OCI-M2 (cell line): Measurements from ENCODE around the gene CLEC2D.
"Not testable (repeated sequence)": the region's sequence is repeated elsewhere in the genome, so short reads cannot be mapped to it uniquely, and the experiment has no call there.

Experiments used
- DNase-seq: peaks from one replicate; lab custom pipeline; 2025; ENCODE audit not compliant: unreplicated experiment; lab: John Stamatoyannopoulos, UW

The CLEC2D gene

DNA sequence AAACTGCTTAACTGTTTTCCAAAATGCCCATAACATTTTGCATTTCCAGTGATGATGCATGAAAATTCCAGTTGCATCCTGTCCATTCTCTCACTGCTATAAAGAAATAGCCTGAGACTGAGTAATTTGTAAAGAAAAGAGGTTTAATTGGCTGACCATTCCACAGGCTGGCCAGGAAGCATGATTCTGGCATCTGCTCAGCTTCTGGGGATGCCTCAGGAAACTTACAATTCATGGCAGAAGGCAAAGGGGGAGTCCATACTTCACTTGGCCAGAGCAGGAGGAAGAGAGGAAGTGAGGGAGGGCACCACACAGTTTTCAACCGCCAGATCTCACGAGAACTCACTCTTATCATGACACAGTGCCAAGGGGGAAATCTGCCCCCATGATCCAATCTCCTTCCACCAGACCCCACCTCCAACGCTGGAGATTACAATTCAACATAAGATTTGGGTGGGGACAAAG is 18.2 kb upstream of the CLEC2D start:
- DNase-seq = no peak

DNA sequence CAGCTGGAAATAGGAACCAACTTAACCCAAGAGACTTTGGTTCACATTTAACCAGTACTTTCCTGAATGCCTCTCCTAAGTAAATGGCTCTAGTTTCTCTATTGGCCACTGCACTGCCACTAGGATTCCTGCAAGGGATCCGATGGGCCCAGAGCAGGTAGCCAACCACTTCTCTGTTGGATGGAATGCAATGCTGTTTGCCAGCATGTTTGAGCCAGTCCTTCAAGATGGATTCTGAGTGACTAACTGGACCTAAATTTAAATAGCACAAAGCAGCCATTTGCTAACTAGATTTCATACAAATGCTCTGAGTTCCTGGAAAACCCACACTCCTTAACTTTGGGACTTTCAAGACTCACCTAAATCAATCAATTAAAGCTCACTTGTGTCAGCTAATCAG is 9.5 kb upstream of the CLEC2D start:
- no peak for DNase-seq

DNA sequence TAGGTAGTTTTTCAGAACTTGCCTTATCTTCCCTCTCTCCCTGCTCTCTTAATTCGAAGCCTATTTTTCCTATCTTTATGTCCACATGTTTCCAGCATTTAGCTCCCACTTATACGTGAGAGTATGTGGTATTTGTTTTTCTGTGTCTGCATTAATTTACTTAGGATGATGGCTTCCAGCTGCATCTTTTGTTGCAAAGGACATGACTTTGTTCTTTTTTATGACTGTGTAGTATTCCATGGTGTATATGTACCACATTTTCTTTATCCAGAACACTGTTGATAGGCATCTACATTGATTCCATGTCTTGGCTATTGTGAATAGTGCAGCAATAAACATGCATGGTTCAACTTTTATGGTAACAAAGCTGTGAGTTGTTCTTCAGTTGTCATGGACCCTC is 7.8 kb upstream of the CLEC2D start:
- no peak for DNase-seq

DNA sequence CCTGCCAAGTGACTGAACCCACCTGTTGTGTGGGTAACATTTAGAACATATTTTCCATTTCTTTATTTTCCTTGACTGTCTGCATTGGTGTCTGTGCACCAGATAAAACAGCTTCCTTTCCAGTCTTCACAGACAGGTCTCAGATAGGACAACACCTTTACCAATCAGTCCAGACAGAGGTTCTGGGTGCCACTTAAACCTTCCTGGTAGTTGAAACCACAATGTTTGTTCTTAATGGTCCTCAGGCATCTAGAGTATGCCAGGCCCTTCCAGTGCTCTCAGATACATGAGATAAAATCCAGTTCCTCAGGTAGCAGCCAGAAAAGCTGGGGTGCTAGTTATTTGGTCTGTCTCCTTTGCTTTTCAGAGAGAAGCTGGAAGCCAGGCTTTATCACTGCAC is 7.0 kb upstream of the CLEC2D start:
- DNase-seq = no peak

DNA sequence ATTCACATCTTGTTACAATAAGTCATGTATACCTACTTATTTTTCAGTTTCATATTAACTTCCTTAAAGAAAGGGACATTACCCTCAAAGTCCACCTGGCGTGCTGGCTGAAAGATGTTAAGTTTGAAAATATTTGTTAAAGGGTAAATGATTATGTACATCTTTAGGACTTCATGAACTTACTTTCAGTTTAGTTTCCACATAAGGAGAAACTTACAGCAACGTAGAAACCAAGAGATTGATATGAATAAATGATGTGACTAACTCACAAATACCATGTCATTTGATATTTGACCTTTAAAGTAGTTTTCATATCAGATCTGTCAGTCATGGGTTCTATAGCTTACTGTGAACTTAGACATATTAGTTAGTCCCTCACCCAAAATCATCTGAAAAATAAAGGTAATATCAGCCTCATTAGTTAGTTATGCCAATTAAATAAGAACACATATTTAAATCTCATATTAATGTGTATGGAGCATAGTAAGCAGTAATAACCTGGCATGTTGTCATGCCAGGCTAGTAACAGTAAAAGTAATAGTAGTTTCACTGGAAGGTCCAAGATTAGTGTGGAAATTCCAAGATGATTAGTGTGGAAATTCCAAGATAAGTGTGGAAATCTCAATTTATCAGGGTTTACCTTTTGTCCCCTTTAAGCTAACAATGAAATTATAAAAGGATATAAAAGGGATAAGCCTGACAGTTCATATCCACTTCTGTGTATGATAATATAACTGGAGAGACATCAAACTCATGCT is 1.9 kb upstream of the CLEC2D start:
- DNase-seq = no peak

DNA sequence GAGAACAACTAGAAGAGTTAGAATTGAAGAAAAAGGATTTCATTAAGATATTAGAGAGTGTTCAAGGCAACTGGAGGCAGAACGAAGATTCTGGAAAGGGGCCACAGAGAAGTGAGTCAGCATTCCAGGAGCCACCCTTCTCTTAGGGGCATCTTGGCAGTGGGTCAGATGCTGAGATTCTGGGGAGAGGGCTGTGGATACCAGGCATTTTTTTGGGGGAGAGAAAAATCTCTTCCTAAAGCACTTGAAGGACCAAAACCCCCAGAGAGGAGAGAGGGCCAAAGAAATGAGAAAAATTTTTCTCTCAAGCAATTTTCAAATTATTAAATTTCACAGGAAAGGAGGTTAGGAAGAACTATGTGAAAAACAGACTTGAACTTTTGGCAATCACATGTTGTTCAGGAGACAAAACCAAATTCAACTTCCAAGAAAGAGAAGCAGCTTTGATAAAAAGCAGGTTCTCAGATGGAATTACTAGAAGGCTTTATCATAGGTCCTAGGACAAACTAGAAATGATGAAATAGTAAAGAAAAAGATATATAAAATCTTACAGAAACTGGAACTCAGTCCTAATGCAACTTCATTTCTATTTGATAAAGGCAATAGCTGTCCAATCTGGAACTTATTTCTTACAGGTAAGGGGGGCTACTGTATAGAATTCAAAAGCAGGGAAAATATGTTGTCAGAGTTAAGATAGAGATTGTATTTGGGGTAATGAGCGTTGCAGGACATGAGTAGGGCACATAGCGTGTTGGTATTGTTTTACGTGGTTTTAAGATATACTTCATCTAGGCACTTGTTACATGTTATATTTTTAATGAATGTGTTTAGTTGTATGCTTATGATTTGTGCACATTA is 1.1 kb upstream of the CLEC2D start:
- no peak for DNase-seq

DNA sequence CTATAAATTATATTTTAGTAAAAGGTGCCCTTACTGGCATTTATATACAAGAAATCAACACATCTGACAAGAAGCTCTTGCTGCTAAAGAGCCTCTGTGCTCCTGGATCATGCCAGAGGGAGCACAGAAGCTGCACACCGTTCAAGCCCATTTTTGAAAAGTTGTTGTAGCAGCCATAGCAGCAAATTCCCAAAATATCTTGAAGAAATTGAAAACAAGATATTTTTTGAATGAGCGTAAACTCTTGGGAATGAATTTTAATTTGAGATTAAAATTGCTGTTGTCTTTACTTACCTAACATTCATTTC is 540 bp upstream of the CLEC2D start:
- DNase-seq = no peak

DNA sequence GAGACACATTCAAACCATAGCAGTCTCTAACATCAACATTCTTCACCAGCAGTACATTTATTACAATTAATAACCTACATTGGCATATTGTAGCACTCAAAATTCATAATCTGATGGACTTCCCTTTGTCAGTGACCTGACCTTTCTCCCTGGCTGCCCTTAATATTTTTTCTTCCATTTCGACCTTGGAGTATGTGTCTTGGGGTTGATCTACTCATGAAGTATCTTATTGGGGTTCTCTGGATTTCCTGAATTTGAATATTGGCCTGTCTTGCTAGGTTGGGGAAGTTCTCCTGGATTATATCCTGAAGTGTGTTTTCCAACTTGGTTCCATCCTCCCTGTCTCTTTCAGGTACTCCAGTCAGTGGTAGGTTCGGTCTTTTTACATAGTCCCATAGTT is 2.8 kb downstream of the CLEC2D start:
- not testable (repeated sequence) for DNase-seq

DNA sequence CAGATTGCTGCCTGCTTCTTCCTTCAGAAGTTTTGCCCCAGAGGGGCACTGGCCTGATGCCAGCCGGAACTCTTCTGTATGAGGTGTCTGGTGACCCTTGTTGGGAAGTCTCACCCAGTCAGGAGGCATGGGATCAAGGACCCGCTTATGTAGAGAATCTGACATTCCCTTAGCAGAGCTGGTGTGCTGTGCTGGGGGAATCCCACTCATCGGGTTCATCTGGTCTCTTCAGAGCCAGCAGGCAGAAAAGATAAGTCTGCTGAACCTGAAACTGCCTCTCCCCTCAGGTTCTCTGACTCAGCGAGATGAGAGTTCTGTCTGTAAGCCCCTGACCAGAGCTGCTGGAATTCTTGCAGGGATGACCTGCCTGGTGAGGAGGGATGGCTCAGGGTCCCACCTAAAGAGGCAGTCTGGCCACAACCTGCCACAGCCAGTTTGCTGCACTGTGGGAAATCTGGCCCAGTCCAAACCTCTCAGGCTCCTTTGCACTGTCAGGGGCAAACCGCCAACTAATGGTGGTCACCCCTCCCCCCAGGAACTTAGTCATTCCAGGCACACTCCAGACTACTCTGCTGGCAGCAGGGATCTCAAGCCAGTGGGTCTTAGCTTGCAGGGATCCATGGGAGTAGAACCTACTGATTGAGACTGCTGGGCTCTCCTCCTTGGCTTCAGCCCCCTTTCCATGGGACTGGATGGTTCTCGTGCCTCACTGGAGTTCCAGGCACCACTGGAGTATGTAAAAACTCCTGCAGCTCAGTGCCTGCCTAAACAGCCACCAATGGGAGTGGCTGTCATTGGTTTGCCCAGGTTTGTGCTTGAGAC is 4.1 kb downstream of the CLEC2D start:
- peak; percentile 27 for DNase-seq

DNA sequence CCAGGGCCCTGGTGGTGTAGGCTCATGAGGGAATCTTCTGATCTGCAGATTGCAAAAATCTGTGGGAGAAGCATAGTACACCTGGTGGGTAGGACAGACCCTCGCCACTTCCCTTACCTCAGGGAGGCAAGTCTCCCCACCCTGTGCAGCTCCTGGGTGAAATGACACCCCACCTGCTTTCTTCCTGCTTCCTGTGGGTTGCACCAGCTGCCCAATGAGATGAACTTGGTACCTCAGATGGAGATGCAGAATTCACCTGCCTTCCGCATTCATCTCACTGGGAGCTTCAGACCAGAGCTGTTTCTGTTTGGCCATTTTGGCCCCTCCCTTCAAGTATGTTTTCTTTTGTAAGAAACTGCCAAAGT is 4.7 kb downstream of the CLEC2D start:
- no peak for DNase-seq

DNA sequence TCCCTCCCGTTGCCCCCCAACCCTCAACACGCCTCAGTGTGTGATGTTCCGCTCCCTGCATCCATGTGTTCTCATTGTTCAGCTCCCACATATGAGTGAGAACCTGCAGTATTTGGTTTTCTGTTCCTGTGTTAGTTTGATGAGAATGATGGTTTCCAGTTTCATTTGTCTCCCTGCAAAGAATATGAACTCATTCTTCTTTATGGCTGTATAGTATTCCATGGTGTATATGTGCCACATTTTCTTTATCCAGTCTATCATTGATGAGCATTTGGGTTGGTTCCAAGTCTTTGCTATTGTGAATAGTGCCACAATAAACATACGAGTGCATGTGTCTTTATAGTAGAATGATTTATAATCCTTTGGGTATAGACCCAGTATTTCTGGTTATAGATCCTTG is 13.0 kb downstream of the CLEC2D start:
- not testable (repeated sequence) for DNase-seq

DNA sequence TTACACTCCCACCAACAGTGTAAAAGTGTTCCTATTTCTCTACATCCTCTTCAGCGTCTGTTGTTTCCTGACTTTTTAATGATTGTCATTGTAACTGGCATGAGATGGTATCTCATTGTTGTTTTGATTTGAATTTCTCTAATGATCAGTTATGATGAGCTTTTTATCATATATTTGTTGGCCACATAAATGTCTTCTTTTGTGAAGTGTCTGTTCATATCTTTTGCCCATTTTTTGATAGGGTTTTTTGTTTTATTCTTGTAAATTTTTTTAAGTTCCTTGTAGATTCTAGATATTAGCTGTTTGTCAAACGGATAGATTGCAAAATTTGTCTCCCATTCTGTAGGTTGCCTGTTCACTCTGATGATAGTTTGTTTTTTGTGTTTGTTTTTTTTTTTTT is 13.4 kb downstream of the CLEC2D start:
- DNase-seq = not testable (repeated sequence)

DNA sequence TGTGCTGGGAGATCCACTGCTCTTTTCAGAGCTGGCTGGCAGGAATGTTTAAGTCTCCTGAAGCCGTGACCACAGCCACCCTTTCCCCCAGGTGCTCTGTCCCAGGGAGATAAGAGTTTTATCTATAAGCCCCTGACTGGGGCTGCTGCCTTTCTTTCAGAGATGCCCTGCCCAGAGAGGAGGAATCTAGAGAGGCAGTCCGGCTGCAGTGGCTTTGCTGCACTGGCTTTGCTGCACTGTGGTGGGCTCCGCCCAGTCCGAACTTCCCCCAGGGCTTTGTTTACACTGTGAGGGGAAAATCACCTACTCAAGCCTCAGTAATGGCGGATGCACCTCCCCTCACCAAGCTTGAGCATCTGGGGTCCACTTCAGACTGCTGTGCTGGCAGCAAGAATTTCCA is 15.9 kb downstream of the CLEC2D start:
- peak; percentile 36 for DNase-seq

DNA sequence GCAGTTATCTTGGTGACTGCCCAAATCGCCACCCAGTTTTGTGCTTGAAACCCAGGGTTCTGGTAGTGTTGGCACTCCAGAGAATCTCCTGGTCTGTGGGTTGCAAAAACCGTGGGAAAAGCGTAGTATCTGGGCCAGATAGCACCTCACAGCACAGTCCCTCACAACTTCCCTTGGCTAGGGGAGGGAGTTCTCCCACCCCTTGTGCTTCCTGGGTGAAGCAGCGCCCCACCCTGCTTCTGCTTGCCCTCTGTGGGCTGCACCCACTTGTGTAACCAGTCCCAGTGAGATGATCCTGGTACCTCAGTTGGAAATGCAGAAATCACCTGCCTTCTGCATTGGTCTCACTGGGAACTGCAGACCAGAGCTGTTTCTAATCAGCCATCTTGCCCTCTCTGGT is 16.4 kb downstream of the CLEC2D start:
- DNase-seq = no peak

DNA sequence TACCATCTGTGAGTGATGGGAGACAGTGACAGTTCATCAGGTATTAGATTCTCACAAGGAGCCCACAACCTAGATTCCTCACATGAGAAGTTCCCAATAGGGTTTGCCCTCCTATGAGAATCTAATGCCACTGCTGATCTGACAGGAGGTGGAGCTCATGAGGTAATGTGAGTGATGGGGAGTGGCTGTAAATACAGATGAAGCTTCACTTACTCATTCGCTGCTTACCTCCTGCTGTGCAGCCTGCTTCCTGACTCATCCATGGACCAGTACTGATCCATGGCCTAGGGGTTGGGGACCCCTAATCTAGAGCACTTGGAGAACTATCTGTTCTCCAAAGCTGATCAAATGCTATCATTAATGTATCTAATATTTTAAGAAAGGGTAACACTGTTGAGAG is 17.7 kb downstream of the CLEC2D start:
- no peak for DNase-seq

DNA sequence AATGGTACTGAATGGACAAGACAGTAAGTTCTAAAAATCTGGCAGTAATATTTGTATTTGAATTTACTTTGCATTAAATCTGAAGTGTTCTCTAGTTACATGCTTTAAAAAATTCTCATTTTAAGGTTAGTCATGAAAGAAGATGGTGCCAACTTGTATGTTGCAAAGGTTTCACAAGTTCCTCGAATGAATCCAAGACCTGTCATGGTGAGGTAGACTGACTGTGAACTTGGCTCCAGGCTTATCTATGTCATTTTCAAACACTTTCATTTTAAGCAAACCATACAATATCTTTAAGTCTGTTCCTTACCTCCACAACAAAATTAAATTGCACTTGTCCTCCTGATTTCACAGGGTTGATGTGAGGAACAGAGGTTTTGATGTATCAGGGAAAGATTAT is 23.4 kb downstream of the CLEC2D start:
- no peak for DNase-seq

DNA sequence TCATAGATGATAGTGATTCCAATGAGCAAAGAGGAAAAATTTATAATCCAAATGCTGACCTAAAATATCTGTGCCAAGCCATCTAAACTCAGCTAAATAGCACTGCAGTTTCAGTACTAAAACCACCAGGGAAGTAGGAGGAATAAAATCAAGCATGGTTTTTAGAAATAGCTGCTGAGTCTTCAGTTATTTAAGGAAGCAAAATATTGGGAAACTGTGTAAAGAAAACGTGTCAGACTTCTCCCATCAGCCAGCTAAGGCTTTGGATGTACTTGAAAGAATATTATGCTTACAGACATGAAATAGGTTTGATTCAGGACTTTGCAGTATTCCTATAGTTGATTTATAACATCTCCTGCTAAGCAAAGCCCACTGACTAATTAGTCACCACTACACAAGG is 24.7 kb downstream of the CLEC2D start:
- no peak for DNase-seq

DNA sequence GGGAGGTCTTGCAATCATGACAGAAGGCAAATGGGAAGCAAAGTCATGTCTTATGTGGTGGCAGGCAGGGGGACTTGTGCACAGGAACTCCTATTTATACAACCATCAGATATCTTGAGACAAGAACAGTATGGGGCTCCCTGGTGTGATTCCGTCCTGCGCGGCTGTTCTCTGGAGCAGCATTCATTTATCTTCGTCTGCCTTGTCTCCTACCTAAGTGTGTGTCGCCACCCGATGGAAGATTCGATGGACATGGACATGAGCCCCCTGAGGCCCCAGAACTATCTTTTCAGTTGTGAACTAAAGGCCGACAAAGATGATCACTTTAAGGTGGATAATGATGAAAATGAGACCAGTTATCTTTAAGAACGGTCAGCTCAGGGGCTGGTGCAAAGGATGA is 25.6 kb downstream of the CLEC2D start:
- not testable (repeated sequence) for DNase-seq

DNA sequence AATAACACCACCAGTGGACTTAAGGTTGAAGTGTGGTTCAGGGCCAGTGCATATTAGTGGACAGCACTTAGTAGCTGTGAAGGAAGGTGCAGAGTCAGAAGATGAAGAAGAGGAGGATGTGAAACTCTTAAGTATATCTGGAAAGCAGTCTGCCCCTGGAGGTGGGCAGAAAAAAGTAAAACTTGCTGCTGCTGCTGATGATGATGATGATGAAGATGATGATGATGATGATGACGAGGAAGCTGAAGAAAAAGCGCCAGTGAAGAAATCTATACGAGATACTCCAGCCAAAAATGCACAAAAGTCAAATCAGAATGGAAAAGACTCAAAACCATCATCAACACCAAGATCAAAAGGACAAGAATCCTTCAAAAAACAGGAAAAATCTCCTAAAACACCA is 26.1 kb downstream of the CLEC2D start:
- DNase-seq = not testable (repeated sequence)

DNA sequence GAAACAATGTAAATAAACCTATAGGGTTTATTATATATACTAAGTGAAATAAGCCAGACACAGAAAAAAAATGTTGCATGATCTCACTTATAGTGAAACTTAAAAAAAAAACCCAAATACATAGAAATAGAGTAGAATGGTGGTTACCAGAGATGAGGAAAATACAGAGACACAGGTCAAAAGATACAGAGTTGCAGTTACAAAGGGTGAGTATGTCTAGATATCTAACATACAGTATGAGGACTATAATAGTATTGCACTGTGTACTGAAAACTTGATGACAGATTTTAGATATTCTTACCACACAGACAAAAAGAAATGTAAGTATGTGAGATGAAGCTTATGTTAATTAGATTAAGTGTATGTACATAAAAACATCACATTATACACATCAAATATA is 28.1 kb downstream of the CLEC2D start:
- no peak for DNase-seq

DNA sequence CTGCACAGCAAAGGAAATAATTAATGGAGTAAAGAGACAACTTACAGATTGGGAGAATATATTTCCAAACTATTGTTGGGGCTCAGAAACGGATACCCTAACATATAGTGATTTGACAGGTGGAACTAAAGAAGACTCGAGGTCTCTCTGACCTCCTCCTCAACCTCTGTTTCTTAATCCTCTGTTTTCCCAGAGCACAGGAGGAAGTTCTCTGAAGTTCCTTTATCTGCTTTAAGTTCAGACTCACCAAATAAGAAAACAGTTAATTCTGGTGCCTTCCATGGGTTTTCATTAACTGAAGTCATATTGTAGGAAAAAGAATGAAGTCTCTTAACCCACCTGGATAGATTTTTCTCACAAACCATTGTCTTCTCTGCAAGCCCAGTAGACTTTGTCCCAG is 29.2 kb downstream of the CLEC2D start:
- no peak for DNase-seq
